ENCODE measurements around the gene PDZD2. TPM values are rescaled to one million over a fixed set of nuclear protein-coding genes. Genes with fewer than 3 reads are reported as not detected.

Gene PDZD2
- total RNA-seq, 1 experiment from 2014 or later, result 0.37 TPM

GRCh38 chr5:32020271-32020670 lies 381.3 kb downstream of the PDZD2 start:
- H3K9me2 ChIP-seq (ENCODE audit: insufficient read depth), result no peaks in the 10 kb centered on the region
- H3K4me3 ChIP-seq (replicated peaks in 1 of 2; ENCODE audit: low read depth in 1 of 2, low read length in 2 of 2), result no peak overlapping the region
- no TSS peak for BruUV-seq (replicated peaks)
- ChIA-PET CTCF (no interaction called here), RAD21 (ENCODE audit: low non-redundant PET in 1 of 2, low total read pairs in 2 of 2, uncharacterized antibody in 2 of 2, unreplicated experiment in 2 of 2) (no interaction called here), POLR2A (no interaction called here)
- intact Hi-C loops (cut with micrococcal nuclease), result no loop called here
- H2AFZ ChIP-seq (ENCODE audit: low read depth, low read length, poor library complexity, severe bottlenecking), result no peak overlapping the region
- TF ChIP-seq ELF1 (IDR thresholded peaks at IDR 0.05; ENCODE audit: borderline replicate concordance, low read depth), result no peak
- no peaks in the 10 kb centered on the region for H3K36me3 ChIP-seq (ENCODE audit: control insufficient read depth in 1 of 2, insufficient read depth in 2 of 2, low read length in 2 of 2)
- no peaks in the 10 kb centered on the region for H3K79me2 ChIP-seq (ENCODE audit: insufficient read depth, low read length)
- DNase-seq (ENCODE audit: low read depth, low spot score) (no peak), ATAC-seq (no peak)
- no peak overlapping the region for H3K9ac ChIP-seq (ENCODE audit: low read length)
- no peaks in the 10 kb centered on the region for H4K20me1 ChIP-seq (ENCODE audit: insufficient read depth)
- H3K4me2 ChIP-seq (ENCODE audit: low read length), result no peak overlapping the region
- no peaks in the 10 kb centered on the region for H3K9me3 ChIP-seq (ENCODE audit: control insufficient read depth in 1 of 2, insufficient read depth in 1 of 2, low read depth in 1 of 2, low read length in 2 of 2)
- H3K27me3 ChIP-seq (ENCODE audit: insufficient read depth, low read length), result no peaks in the 10 kb centered on the region
- no peaks in the 10 kb centered on the region for H3K4me1 ChIP-seq (ENCODE audit: control insufficient read depth in 1 of 2, insufficient read depth in 2 of 2, low read length in 2 of 2)
- no peak overlapping the region for H3K27ac ChIP-seq (ENCODE audit: low read depth, low read length)

- Histone ChIP-seq H3K9ac (ENCODE audit: low read length) (no peak overlapping the region), H3K27ac (ENCODE audit: low read depth, low read length) (no peak overlapping the region), H3K4me2 (ENCODE audit: low read length) (no peak overlapping the region), H3K4me3 (replicated peaks in 1 of 2; ENCODE audit: low read depth in 1 of 2, low read length in 2 of 2) (no peak overlapping the region), H3K36me3 (ENCODE audit: control insufficient read depth in 1 of 2, insufficient read depth in 2 of 2, low read length in 2 of 2) (no peaks in the 10 kb centered on the region), H3K4me1 (ENCODE audit: control insufficient read depth in 1 of 2, insufficient read depth in 2 of 2, low read length in 2 of 2) (no peaks in the 10 kb centered on the region), H2AFZ (ENCODE audit: low read depth, low read length, poor library complexity, severe bottlenecking) (no peak overlapping the region), H3K79me2 (ENCODE audit: insufficient read depth, low read length) (no peaks in the 10 kb centered on the region), H3K27me3 (ENCODE audit: insufficient read depth, low read length) (no peaks in the 10 kb centered on the region), H4K20me1 (ENCODE audit: insufficient read depth) (no peaks in the 10 kb centered on the region), H3K9me3 (ENCODE audit: control insufficient read depth in 1 of 2, insufficient read depth in 1 of 2, low read depth in 1 of 2, low read length in 2 of 2) (no peaks in the 10 kb centered on the region), H3K9me2 (ENCODE audit: insufficient read depth) (no peaks in the 10 kb centered on the region)
- CTCF ChIA-PET, result no interaction called here
- RAD21 ChIA-PET (ENCODE audit: low non-redundant PET in 1 of 2, low total read pairs in 2 of 2, uncharacterized antibody in 2 of 2, unreplicated experiment in 2 of 2), result no interaction called here
- no peak for TF ChIP-seq ZNF274 (IDR thresholded peaks at IDR 0.05; ENCODE audit: low read depth, low read length)
- TF ChIP-seq FOSL1 (IDR thresholded peaks at IDR 0.05; ENCODE audit: low read depth), result no peak
- intact Hi-C loops (cut with micrococcal nuclease), result no loop called here
- POLR2A ChIA-PET, result no interaction called here
- DNase-seq (ENCODE audit: low read depth, low spot score) (no peak), ATAC-seq (no peak)
- no TSS peak for BruUV-seq (replicated peaks)
Observed at GRCh38 chr5:32020946-32021345, 382.0 kb downstream of the PDZD2 start.

DNA sequence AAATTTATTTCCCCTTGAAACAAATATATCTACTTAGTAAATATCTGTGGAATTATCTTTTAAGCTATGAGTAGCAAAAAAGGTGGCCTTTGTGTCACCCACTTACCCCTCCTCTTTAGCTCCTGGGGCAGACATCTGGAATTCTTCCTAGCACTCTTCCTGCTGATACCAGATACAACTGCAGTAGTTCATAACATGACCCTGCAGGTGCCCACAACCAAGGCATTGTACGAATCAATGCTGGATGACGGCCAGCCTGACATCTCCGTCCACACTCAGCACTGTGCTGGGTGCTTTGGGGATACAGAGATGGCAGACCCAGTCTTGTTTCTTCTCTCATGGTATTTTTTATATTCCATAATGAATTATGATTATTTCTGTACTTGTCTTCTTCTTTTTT lies 382.8 kb downstream of the PDZD2 start:
- Histone ChIP-seq H3K9ac (ENCODE audit: low read length) (no peak overlapping the region), H3K9me3 (ENCODE audit: control insufficient read depth in 1 of 2, insufficient read depth in 1 of 2, low read depth in 1 of 2, low read length in 2 of 2) (no peaks in the 10 kb centered on the region), H3K4me3 (replicated peaks in 1 of 2; ENCODE audit: low read depth in 1 of 2, low read length in 2 of 2) (no peak overlapping the region), H3K27me3 (ENCODE audit: insufficient read depth, low read length) (no peaks in the 10 kb centered on the region), H3K79me2 (ENCODE audit: insufficient read depth, low read length) (no peaks in the 10 kb centered on the region), H3K4me1 (ENCODE audit: control insufficient read depth in 1 of 2, insufficient read depth in 2 of 2, low read length in 2 of 2) (no peaks in the 10 kb centered on the region), H3K27ac (ENCODE audit: low read depth, low read length) (no peak overlapping the region), H3K36me3 (ENCODE audit: control insufficient read depth in 1 of 2, insufficient read depth in 2 of 2, low read length in 2 of 2) (no peaks in the 10 kb centered on the region), H2AFZ (ENCODE audit: low read depth, low read length, poor library complexity, severe bottlenecking) (no peak overlapping the region), H4K20me1 (ENCODE audit: insufficient read depth) (no peaks in the 10 kb centered on the region), H3K9me2 (ENCODE audit: insufficient read depth) (no peaks in the 10 kb centered on the region), H3K4me2 (ENCODE audit: low read length) (no peak overlapping the region)
- ChIA-PET CTCF (no interaction called here), POLR2A (no interaction called here), RAD21 (ENCODE audit: low non-redundant PET in 1 of 2, low total read pairs in 2 of 2, uncharacterized antibody in 2 of 2, unreplicated experiment in 2 of 2) (no interaction called here)
- no TSS peak for BruUV-seq (replicated peaks)
- DNase-seq (ENCODE audit: low read depth, low spot score), result no peak
- no peak for ATAC-seq
- intact Hi-C loops (cut with micrococcal nuclease), result no loop called here
- TF ChIP-seq, protein P1, sequence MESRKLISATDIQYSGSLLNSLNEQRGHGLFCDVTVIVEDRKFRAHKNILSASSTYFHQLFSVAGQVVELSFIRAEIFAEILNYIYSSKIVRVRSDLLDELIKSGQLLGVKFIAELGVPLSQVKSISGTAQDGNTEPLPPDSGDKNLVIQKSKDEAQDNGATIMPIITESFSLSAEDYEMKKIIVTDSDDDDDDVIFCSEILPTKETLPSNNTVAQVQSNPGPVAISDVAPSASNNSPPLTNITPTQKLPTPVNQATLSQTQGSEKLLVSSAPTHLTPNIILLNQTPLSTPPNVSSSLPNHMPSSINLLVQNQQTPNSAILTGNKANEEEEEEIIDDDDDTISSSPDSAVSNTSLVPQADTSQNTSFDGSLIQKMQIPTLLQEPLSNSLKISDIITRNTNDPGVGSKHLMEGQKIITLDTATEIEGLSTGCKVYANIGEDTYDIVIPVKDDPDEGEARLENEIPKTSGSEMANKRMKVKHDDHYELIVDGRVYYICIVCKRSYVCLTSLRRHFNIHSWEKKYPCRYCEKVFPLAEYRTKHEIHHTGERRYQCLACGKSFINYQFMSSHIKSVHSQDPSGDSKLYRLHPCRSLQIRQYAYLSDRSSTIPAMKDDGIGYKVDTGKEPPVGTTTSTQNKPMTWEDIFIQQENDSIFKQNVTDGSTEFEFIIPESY (IDR thresholded peaks at IDR 0.05; ENCODE audit: extremely low read depth, insufficient replicate concordance, low read length), result no peak
- TF ChIP-seq, protein P2, sequence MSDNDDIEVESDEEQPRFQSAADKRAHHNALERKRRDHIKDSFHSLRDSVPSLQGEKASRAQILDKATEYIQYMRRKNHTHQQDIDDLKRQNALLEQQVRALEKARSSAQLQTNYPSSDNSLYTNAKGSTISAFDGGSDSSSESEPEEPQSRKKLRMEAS (IDR thresholded peaks at IDR 0.05), result no peak
- TF ChIP-seq EGR1 (IDR thresholded peaks at IDR 0.05; ENCODE audit: low read depth) (no peak), EZH2 (IDR thresholded peaks at IDR 0.05) (no peak), ELF1 (IDR thresholded peaks at IDR 0.05; ENCODE audit: borderline replicate concordance, low read depth) (no peak), EZH2phosphoT487 (IDR thresholded peaks at IDR 0.05; ENCODE audit: borderline replicate concordance) (no peak), POLR2AphosphoS5 (IDR thresholded peaks at IDR 0.05; ENCODE audit: low read depth, low read length) (no peak), ZFX (IDR thresholded peaks at IDR 0.05) (no peak), SRF (IDR thresholded peaks at IDR 0.05; ENCODE audit: low read depth) (no peak), SIN3A (IDR thresholded peaks at IDR 0.05; ENCODE audit: low read depth) (no peak), RAD21 (IDR thresholded peaks at IDR 0.05; ENCODE audit: low read depth) (no peak), JUND (IDR thresholded peaks at IDR 0.05) (no peak), FOSL1 (IDR thresholded peaks at IDR 0.05; ENCODE audit: low read depth) (no peak)
- TF ChIP-seq, protein P3, sequence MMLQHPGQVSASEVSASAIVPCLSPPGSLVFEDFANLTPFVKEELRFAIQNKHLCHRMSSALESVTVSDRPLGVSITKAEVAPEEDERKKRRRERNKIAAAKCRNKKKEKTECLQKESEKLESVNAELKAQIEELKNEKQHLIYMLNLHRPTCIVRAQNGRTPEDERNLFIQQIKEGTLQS (IDR thresholded peaks at IDR 0.05), result no peak
